Measurements from ENCODE around the gene MTAP.

The MTAP gene

GRCh38 chr9:21811914-21812313, 9.5 kb downstream of the MTAP start:
- Histone ChIP-seq H3K4me3 (no peak overlapping the region), H3K27me3 (no peaks in the 10 kb centered on the region), H3K4me1 (peaks cover 0 to 11% (median 4%) of the 10 kb centered on the region in 4 donors), H3K27ac (no peak overlapping the region), H3K9me3 (no peaks in the 10 kb centered on the region), H3K36me3 (peaks cover 12 to 44% (median 32%) of the 10 kb centered on the region in 3 donors)
- no peak for TF ChIP-seq CTCF (IDR thresholded peaks at IDR 0.05)
- no peak for DNase-seq
- intact Hi-C loops (cut with DNase I; ENCODE audit: low total_unique reads), result loop anchor here (5.0 to 10.0 kb wide), 4 partner anchors 195 to 640 kb away; partner anchors contain the start of gene CDKN2B

- H3K27me3 ChIP-seq, result no peaks in the 10 kb centered on the region
- no peaks in the 10 kb centered on the region for H3K9me3 ChIP-seq
- peaks cover 12 to 49% (median 37%) of the 10 kb centered on the region in 3 donors for H3K36me3 ChIP-seq
- TF ChIP-seq CTCF (IDR thresholded peaks at IDR 0.05), result no peak
- DNase-seq, result no peak
- no peak overlapping the region for H3K27ac ChIP-seq
- H3K4me1 ChIP-seq, result peaks cover 0 to 8% (median 3%) of the 10 kb centered on the region in 4 donors
- H3K4me3 ChIP-seq, result no peak overlapping the region
- intact Hi-C loops (cut with DNase I; ENCODE audit: low total_unique reads), result loop anchor here (5.0 to 10.0 kb wide), 4 partner anchors 195 to 640 kb away; partner anchors contain the start of gene CDKN2B
Measured at GRCh38 chr9:21812415-21812814, 10.0 kb downstream of the MTAP start.

GRCh38 chr9:21812946-21813568, 10.6 kb downstream of the MTAP start:
- H3K4me3 ChIP-seq, result no peak overlapping the region
- peak; percentile 72 to 76 for TF ChIP-seq CTCF (IDR thresholded peaks at IDR 0.05)

GRCh38 chr9:21813575-21814473, 11.4 kb downstream of the MTAP start:
- H3K4me1 ChIP-seq, result peaks cover 0 to 8% (median 3%) of the 10 kb centered on the region in 4 donors
- intact Hi-C loops (cut with DNase I; ENCODE audit: low total_unique reads), result loop anchor here (5.0 to 10.0 kb wide), 4 partner anchors 193 to 638 kb away; partner anchors contain the start of gene CDKN2B
- peak; percentile 75 to 84 for TF ChIP-seq CTCF (IDR thresholded peaks at IDR 0.05)
- peak overlapping the region in 1 of 2 donors; percentile 16 for H3K27ac ChIP-seq
- peak in 1 of 2 donors; percentile 61 for DNase-seq
- H3K9me3 ChIP-seq, result no peaks in the 10 kb centered on the region
- H3K27me3 ChIP-seq, result no peaks in the 10 kb centered on the region
- H3K36me3 ChIP-seq, result peaks cover 26 to 61% (median 48%) of the 10 kb centered on the region in 3 donors
- H3K4me3 ChIP-seq, result no peak overlapping the region

More at GRCh38 chr9:21812946-21813568, 10.6 kb downstream of the MTAP start:
- intact Hi-C loops (cut with DNase I; ENCODE audit: low total_unique reads), result loop anchor here (5.0 to 10.0 kb wide), 4 partner anchors 194 to 639 kb away; partner anchors contain the start of gene CDKN2B
- Histone ChIP-seq H3K27me3 (no peaks in the 10 kb centered on the region), H3K9me3 (no peaks in the 10 kb centered on the region), H3K36me3 (peaks cover 18 to 56% (median 43%) of the 10 kb centered on the region in 3 donors), H3K4me1 (peaks cover 0 to 8% (median 3%) of the 10 kb centered on the region in 4 donors), H3K27ac (peak overlapping the region in 1 of 2 donors; percentile 16)
- DNase-seq, result peak; percentile 54 to 79

GRCh38 chr9:21815643-21816042, 13.2 kb downstream of the MTAP start:
- no peak overlapping the region for H3K4me3 ChIP-seq
- H3K4me1 ChIP-seq, result peaks cover 0 to 8% (median 3%) of the 10 kb centered on the region in 4 donors
- no peak for TF ChIP-seq CTCF (IDR thresholded peaks at IDR 0.05)
- intact Hi-C loops (cut with DNase I; ENCODE audit: low total_unique reads), result loop anchor here (10.0 kb wide), 1 partner anchor 429 kb away; no protein-coding TSS in a partner anchor
- H3K27me3 ChIP-seq, result no peaks in the 10 kb centered on the region
- H3K9me3 ChIP-seq, result no peaks in the 10 kb centered on the region
- peaks cover 30 to 54% (median 48%) of the 10 kb centered on the region in 3 donors for H3K36me3 ChIP-seq
- DNase-seq, result no peak
- no peak overlapping the region for H3K27ac ChIP-seq

All from tibial artery (tissue), 4 donors.